SK-N-SH treated with all-trans-retinoic acid at 6 μM for 48 hours (cell line): ENCODE results near the gene DCAF7.

Source experiments
- CREB5 ChIP-seq: fragments of 250-450 bp; sonication (Bioruptor Pico); IDR thresholded peaks from 2 replicates; pipeline ENCODE4 v1.5.1; 2020; ENCODE audit warnings: low read depth, mild to moderate bottlenecking, moderate library complexity
- GLIS3 ChIP-seq: fragments of 250-450 bp; sonication (Bioruptor Pico); IDR thresholded peaks from 2 replicates; pipeline ENCODE4 v1.5.0; 2020; ENCODE audit warnings: mild to moderate bottlenecking, moderate library complexity
- OSR1 ChIP-seq: fragments of 250-450 bp; sonication (Bioruptor Pico); IDR thresholded peaks from 2 replicates; pipeline ENCODE4 v1.8.0; 2022; ENCODE audit warnings: moderate library complexity, mild to moderate bottlenecking, inconsistent platforms
- PPARA ChIP-seq: fragments of 250-450 bp; sonication (Bioruptor Pico); IDR thresholded peaks from 2 replicates; pipeline ENCODE4 v1.5.0; 2020; ENCODE audit warnings: mild to moderate bottlenecking, borderline replicate concordance
- SNAI2 ChIP-seq: fragments of 250-450 bp; sonication (Bioruptor Pico); IDR thresholded peaks from 2 replicates; pipeline ENCODE4 v1.5.0; 2020; ENCODE audit warnings: mild to moderate bottlenecking, moderate library complexity
- ZFP3 ChIP-seq: fragments of 250-450 bp; sonication (Bioruptor Pico); IDR thresholded peaks from 2 replicates; pipeline ENCODE4 v1.5.0; 2020; ENCODE audit warnings: mild to moderate bottlenecking, moderate library complexity
- ZFP30 ChIP-seq: fragments of 450-650 bp; formaldehyde crosslinking; IDR thresholded peaks from 2 replicates; pipeline ENCODE4 v1.5.0; 2022; ENCODE audit warnings: mild to moderate bottlenecking, moderate library complexity
- ZNF565 ChIP-seq: fragments of 450-650 bp; formaldehyde crosslinking; conservative IDR thresholded peaks from 2 replicates; pipeline ENCODE4 v1.5.0; 2020; ENCODE audit warnings: low read depth, mild to moderate bottlenecking, moderate library complexity
- ZNF70 ChIP-seq: fragments of 450-650 bp; formaldehyde crosslinking; IDR thresholded peaks from 2 replicates; pipeline ENCODE4 v1.5.0; 2020; ENCODE audit warnings: mild to moderate bottlenecking, moderate library complexity
- TF ChIP-seq, protein P1 (sequence below): fragments of 250-450 bp; sonication (Bioruptor Pico); IDR thresholded peaks from 2 replicates; pipeline ENCODE4 v1.8.0; 2020; ENCODE audit warnings: mild to moderate bottlenecking, moderate library complexity, borderline replicate concordance
- TF ChIP-seq, protein P2 (sequence below): fragments of 250-450 bp; sonication (Bioruptor Pico); IDR thresholded peaks from 2 replicates; pipeline ENCODE4 v1.5.0; 2020; ENCODE audit warnings: mild to moderate bottlenecking, moderate library complexity

DNA sequence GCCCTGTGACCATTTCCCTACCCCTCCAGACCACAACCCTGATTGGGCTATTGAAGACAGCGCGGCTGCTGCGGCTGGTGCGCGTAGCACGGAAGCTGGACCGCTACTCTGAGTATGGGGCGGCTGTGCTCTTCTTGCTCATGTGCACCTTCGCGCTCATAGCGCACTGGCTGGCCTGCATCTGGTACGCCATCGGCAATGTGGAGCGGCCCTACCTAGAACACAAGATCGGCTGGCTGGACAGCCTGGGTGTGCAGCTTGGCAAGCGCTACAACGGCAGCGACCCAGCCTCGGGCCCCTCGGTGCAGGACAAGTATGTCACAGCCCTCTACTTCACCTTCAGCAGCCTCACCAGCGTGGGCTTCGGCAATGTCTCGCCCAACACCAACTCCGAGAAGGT is 14.6 kb upstream of the DCAF7 start:
- TF ChIP-seq ZNF565 (no peak), SNAI2 (CRISPR knock-in tag) (no peak), CREB5 (no peak), GLIS3 (CRISPR knock-in tag) (no peak), ZFP3 (CRISPR knock-in tag) (no peak), OSR1 (CRISPR knock-in tag) (no peak), ZNF70 (CRISPR knock-in tag) (no peak), PPARA (no peak), ZFP30 (CRISPR knock-in tag) (no peak)
- TF ChIP-seq, protein P1, sequence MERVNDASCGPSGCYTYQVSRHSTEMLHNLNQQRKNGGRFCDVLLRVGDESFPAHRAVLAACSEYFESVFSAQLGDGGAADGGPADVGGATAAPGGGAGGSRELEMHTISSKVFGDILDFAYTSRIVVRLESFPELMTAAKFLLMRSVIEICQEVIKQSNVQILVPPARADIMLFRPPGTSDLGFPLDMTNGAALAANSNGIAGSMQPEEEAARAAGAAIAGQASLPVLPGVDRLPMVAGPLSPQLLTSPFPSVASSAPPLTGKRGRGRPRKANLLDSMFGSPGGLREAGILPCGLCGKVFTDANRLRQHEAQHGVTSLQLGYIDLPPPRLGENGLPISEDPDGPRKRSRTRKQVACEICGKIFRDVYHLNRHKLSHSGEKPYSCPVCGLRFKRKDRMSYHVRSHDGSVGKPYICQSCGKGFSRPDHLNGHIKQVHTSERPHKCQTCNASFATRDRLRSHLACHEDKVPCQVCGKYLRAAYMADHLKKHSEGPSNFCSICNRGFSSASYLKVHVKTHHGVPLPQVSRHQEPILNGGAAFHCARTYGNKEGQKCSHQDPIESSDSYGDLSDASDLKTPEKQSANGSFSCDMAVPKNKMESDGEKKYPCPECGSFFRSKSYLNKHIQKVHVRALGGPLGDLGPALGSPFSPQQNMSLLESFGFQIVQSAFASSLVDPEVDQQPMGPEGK = no peak
- TF ChIP-seq, protein P2, sequence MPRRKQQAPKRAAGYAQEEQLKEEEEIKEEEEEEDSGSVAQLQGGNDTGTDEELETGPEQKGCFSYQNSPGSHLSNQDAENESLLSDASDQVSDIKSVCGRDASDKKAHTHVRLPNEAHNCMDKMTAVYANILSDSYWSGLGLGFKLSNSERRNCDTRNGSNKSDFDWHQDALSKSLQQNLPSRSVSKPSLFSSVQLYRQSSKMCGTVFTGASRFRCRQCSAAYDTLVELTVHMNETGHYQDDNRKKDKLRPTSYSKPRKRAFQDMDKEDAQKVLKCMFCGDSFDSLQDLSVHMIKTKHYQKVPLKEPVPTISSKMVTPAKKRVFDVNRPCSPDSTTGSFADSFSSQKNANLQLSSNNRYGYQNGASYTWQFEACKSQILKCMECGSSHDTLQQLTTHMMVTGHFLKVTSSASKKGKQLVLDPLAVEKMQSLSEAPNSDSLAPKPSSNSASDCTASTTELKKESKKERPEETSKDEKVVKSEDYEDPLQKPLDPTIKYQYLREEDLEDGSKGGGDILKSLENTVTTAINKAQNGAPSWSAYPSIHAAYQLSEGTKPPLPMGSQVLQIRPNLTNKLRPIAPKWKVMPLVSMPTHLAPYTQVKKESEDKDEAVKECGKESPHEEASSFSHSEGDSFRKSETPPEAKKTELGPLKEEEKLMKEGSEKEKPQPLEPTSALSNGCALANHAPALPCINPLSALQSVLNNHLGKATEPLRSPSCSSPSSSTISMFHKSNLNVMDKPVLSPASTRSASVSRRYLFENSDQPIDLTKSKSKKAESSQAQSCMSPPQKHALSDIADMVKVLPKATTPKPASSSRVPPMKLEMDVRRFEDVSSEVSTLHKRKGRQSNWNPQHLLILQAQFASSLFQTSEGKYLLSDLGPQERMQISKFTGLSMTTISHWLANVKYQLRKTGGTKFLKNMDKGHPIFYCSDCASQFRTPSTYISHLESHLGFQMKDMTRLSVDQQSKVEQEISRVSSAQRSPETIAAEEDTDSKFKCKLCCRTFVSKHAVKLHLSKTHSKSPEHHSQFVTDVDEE (CRISPR knock-in tag) = no peak
